ENCODE results near the gene OR10H4. TPM values are rescaled to one million over a fixed set of nuclear protein-coding genes. Genes with fewer than 3 reads are reported as not detected.
A peak's percentile ranks its signal among the peaks of the same experiment; 100 is the strongest.
"Not testable (repeated sequence)": the region's sequence is repeated elsewhere in the genome, so short reads cannot be mapped to it uniquely, and the experiment has no call there.

The OR10H4 gene
- total and polyA plus RNA-seq, 5 experiments from 2014 or later: not detected

DNA sequence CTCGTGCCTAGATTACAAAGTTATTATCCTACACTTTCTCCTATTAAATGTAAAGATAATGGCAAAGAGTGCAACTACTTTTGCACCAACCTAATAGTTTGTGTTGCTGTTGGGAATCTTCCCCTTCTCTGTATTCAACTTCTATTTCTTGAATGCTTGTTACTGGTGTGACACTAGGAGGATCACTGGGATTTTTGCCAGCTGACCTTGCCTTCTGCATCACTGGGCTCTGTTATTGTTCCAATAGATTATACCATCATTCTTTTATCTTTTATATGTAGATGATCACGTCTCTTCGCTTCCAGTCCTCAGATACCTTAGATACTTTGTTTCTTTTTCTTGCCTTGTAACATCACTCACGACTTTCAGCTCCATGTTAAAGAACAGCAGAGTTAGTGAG, 3.5 kb upstream of the OR10H4 start:
- Mint-ChIP-seq H3K36me3 (peaks cover 9 to 17% (median 11%) of the 10 kb centered on the region in 3 donors), H3K27ac (no peak overlapping the region), H3K4me1 (no peaks in the 10 kb centered on the region), H3K9me3 (peaks cover 0 to 32% (median 16%) of the 10 kb centered on the region in 9 donors), H3K4me3 (no peak overlapping the region), H3K27me3 (peaks cover 24 to 39% (median 35%) of the 10 kb centered on the region in 5 donors)
- no peak for DNase-seq
- no peak for ATAC-seq
- POLR2A ChIA-PET: no interaction called here

DNA sequence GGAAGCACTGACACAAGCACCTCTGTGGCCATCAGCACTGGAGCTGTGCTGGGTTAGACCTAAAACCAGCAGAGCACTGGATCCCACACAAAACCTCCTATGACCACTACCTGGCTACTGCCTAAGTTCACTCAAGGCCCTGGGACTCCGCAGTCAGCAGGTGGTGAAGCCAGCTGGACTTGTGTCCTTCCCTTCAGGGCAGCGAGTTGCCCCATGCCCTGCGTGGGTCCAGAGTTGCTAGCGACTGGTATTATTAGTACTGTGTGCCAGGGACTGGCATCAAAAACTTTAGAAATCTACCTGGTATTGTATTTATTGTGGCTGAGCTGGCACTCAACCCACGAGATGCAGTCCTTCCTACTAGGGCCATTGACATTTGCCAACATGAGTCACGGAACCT, 6.0 kb downstream of the OR10H4 start:
- no peak overlapping the region for H3K27ac Mint-ChIP-seq
- peaks cover 43 to 74% (median 57%) of the 10 kb centered on the region in 5 donors for H3K27me3 Mint-ChIP-seq
- H3K36me3 Mint-ChIP-seq: peaks cover 0 to under 1% (median 0%) of the 10 kb centered on the region in 3 donors
- DNase-seq (no peak), ATAC-seq (no peak)
- H3K4me1 Mint-ChIP-seq: peaks cover 0 to 3% (median 0%) of the 10 kb centered on the region in 4 donors
- H3K4me3 Mint-ChIP-seq: no peak overlapping the region
- POLR2A ChIA-PET: no interaction called here
- peaks cover 0 to 3% (median under 1%) of the 10 kb centered on the region in 9 donors for H3K9me3 Mint-ChIP-seq

DNA sequence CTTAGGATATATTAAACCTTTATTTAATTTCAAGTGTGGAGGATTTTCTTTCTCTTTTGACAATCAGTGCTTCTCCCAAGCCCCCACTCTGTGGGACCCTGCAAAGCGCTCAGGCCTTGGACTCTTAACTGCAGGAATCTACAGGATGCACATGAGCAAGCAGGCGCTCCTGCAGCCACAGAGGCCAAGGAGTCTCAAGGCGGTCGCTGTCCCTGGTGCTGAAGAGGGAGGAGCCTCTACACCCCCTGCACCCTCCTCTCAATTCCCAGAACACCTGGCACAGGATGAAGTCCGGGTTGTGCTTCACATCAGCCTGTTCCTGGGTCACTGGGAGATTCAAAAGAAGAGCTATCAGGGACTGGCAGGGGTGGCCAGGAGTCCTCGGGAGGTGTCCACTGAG, 13.5 kb downstream of the OR10H4 start:
- Mint-ChIP-seq H3K9me3 (no peaks in the 10 kb centered on the region), H3K36me3 (no peaks in the 10 kb centered on the region), H3K4me1 (no peaks in the 10 kb centered on the region), H3K27me3 (peaks cover 20 to 63% (median 35%) of the 10 kb centered on the region in 5 donors), H3K27ac (no peak overlapping the region), H3K4me3 (no peak overlapping the region)
- no peak for DNase-seq
- POLR2A ChIA-PET: no interaction called here
- ATAC-seq: no peak

DNA sequence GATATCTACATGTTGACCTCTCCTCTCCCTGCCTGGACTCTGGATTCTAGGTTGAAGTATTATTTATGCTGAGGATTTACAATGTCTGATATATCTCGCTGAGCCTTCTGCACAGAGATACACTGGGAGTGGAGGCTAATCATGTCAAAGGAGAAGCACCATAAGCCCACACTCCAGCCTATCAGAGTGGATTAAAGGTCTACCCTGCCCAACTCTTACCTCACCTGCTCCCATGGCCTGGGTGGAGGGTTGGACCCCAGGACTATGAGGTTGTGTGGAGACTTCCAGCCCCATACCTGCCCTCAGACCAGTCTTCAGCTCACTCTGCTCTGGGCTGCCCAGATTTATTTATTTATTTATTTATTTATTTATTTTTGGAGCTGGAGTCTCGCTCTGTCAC, 15.4 kb downstream of the OR10H4 start:
- DNase-seq: no peak
- no peak for ATAC-seq
- H3K36me3 Mint-ChIP-seq: no peaks in the 10 kb centered on the region
- H3K4me1 Mint-ChIP-seq: no peaks in the 10 kb centered on the region
- H3K9me3 Mint-ChIP-seq: no peaks in the 10 kb centered on the region
- POLR2A ChIA-PET: no interaction called here
- H3K27ac Mint-ChIP-seq: no peak overlapping the region
- peaks cover 16 to 60% (median 29%) of the 10 kb centered on the region in 5 donors for H3K27me3 Mint-ChIP-seq
- H3K4me3 Mint-ChIP-seq: no peak overlapping the region

DNA sequence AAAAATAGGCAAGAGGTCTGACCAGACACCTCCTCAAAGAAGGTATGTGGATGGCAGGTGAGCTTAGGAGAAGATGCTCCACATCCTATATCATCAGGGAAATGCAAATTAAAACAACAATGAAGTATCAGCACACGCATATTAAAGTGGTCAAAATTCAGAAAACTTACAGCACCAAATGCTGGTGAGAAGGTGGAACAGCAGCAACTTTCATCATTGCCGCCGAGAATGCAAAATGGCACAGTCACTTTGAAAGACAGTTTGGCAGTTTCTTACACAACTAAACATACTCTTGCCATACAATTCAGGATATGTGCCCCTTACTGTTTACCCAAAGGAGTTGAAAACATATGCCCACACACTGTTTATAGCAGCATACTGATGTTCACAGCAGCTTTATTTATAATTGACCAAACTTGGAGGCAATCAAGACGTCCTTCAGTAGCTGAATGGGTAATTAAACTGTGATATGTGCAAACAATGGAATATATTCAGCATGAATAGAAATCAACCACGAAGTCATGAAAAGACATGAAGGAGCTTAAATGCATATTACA, 22.5 kb downstream of the OR10H4 start:
- Mint-ChIP-seq H3K9me3 (peaks cover 0 to 12% (median 0%) of the 10 kb centered on the region in 9 donors), H3K4me1 (no peaks in the 10 kb centered on the region), H3K36me3 (peaks cover 0 to 5% (median 2%) of the 10 kb centered on the region in 3 donors), H3K27ac (no peak overlapping the region), H3K4me3 (no peak overlapping the region), H3K27me3 (peaks cover 24 to 43% (median 34%) of the 10 kb centered on the region in 5 donors)
- no peak for DNase-seq
- ATAC-seq: no peak
- POLR2A ChIA-PET: interaction anchor here (0.6 kb wide), 1 partner anchor 145 kb away, joined by 4 read pairs; no protein-coding TSS in a partner anchor

- H3K36me3 Mint-ChIP-seq, ATAC-seq, H3K4me1 Mint-ChIP-seq, POLR2A ChIA-PET, DNase-seq, H3K4me3 Mint-ChIP-seq: not testable (repeated sequence)
- Mint-ChIP-seq H3K27ac (peak overlapping the region in 2 of 10 donors; percentile 20 to 38), H3K9me3 (peaks cover 0 to 12% (median 0%) of the 10 kb centered on the region in 9 donors), H3K27me3 (peaks cover 22 to 45% (median 35%) of the 10 kb centered on the region in 5 donors)
Measured at GRCh38 chr19:15972043-15972442, 23.2 kb downstream of the OR10H4 start.

GRCh38 chr19:15974856-15975255, 26.0 kb downstream of the OR10H4 start:
- Mint-ChIP-seq H3K4me1 (no peaks in the 10 kb centered on the region), H3K4me3 (no peak overlapping the region), H3K36me3 (peaks cover 0 to 5% (median 2%) of the 10 kb centered on the region in 3 donors), H3K27ac (no peak overlapping the region), H3K9me3 (peaks cover 0 to 12% (median 0%) of the 10 kb centered on the region in 9 donors), H3K27me3 (peaks cover 33 to 62% (median 47%) of the 10 kb centered on the region in 5 donors)
- no peak for ATAC-seq
- POLR2A ChIA-PET: interaction anchor here (0.6 kb wide), 1 partner anchor 720 kb away, joined by 4 read pairs; no protein-coding TSS in a partner anchor
- DNase-seq: no peak

DNA sequence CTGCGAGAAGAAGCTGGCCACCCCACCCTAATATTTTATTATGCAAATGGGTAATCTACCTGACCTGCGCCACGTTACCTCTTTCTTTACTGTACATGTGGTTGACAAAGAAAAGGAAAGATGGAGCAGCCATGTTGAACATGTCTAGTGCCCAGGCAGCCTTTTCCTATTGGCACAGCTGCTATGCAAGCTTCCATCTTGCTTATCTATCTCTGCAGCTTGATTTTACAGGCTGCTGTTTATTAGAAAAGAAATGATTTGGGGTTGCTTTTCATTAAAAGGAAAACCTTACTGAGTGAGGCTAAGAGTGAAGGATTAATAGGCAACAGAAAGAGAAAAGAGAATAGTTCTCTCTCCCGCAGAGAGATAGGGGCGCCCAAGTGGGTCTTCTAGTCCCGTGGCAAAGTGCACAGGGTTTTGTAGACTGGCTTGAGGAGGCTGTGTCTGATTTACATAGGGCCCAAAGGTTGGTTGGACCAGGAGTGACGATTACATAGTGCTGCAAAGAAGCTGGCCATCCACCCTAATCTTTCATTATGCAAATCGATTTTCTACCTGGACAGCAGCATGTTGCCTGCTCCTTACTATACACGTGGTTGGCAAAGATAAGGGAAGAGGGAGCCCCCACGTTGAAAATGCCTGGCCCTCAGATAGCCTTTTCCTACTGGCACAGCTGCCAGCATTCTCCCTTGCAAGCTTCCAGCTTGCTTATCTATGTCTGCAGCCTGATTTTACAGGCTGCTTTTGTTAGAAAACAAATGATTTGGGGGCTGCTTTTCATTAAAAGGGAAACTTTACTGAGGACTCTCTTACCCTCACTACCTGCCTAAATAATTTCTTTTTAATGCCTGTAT, 28.3 kb downstream of the OR10H4 start:
- DNase-seq: no peak
- Mint-ChIP-seq H3K9me3 (peaks cover 0 to 25% (median 6%) of the 10 kb centered on the region in 9 donors), H3K27ac (no peak overlapping the region), H3K4me1 (no peaks in the 10 kb centered on the region), H3K27me3 (peaks cover 33 to 52% (median 42%) of the 10 kb centered on the region in 5 donors), H3K4me3 (no peak overlapping the region), H3K36me3 (peaks cover 0 to 5% (median 3%) of the 10 kb centered on the region in 3 donors)
- POLR2A ChIA-PET: no interaction called here
- no peak for ATAC-seq

- Mint-ChIP-seq H3K4me3 (no peak overlapping the region), H3K36me3 (peaks cover 0 to 6% (median 3%) of the 10 kb centered on the region in 3 donors), H3K9me3 (peaks cover 0 to 31% (median 8%) of the 10 kb centered on the region in 9 donors), H3K4me1 (no peaks in the 10 kb centered on the region), H3K27ac (no peak overlapping the region), H3K27me3 (peaks cover 29 to 49% (median 37%) of the 10 kb centered on the region in 5 donors)
- POLR2A ChIA-PET: no interaction called here
- DNase-seq (no peak), ATAC-seq (no peak)
Measured at GRCh38 chr19:15977690-15978089, 28.9 kb downstream of the OR10H4 start.

DNA sequence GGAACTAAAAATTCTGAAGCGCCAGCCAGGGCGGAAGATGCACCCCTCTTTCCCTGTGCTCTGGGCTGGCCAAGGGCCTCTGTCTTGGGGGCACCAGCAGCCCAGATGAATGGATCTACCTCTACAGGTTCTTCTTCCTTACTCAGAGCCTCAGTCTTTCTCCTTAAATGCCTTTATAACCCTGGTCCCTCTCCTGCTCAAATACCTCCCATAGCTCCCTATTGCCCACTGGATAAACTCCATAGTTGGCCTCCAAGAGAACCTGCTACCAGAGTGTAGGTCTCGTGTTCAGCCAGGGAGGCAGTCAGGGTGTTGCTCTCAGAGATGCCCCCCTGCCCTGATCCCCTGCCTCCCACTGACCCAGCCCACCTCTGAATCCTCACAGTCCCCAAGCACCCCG, 30.5 kb downstream of the OR10H4 start:
- Mint-ChIP-seq H3K4me3 (no peak overlapping the region), H3K36me3 (peaks cover 0 to 12% (median 9%) of the 10 kb centered on the region in 3 donors), H3K4me1 (no peaks in the 10 kb centered on the region), H3K9me3 (peaks cover 0 to 38% (median 11%) of the 10 kb centered on the region in 9 donors), H3K27ac (no peak overlapping the region), H3K27me3 (peaks cover 31 to 51% (median 34%) of the 10 kb centered on the region in 5 donors)
- no peak for DNase-seq
- POLR2A ChIA-PET: no interaction called here
- ATAC-seq: no peak

DNA sequence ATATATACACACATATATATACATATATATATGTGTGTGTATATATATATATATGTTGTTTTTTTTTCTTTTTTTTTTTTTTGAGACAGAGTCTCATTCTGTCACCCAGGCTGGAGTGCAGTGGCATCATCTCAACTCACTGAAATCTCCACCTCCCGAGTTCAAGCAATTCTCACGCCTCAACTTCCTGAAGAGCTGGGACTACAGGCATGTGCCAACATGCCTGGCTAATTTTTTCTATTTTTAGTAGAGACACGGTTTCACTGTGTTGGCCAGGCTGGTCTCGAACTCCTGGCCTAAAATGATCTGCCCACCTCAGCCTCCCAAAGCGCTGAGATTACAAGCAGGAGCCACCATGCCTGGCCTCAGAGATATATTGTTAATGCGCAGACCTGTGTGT, 37.0 kb downstream of the OR10H4 start:
- H3K27ac Mint-ChIP-seq, DNase-seq, H3K4me3 Mint-ChIP-seq, POLR2A ChIA-PET, ATAC-seq: not testable (repeated sequence)
- peaks cover 0 to 27% (median 15%) of the 10 kb centered on the region in 9 donors for H3K9me3 Mint-ChIP-seq
- H3K36me3 Mint-ChIP-seq: peaks cover 0 to 11% (median 9%) of the 10 kb centered on the region in 3 donors
- peaks cover 21 to 36% (median 29%) of the 10 kb centered on the region in 5 donors for H3K27me3 Mint-ChIP-seq
- peaks cover 0 to 15% (median 0%) of the 10 kb centered on the region in 4 donors for H3K4me1 Mint-ChIP-seq

GRCh38 chr19:15986701-15987100, 37.9 kb downstream of the OR10H4 start:
- ATAC-seq: no peak
- no peak for DNase-seq
- peaks cover 26 to 44% (median 37%) of the 10 kb centered on the region in 5 donors for H3K27me3 Mint-ChIP-seq
- H3K36me3 Mint-ChIP-seq: peaks cover 0 to 11% (median 7%) of the 10 kb centered on the region in 3 donors
- no peak overlapping the region for H3K27ac Mint-ChIP-seq
- no peak overlapping the region for H3K4me3 Mint-ChIP-seq
- H3K4me1 Mint-ChIP-seq: peaks cover 0 to 15% (median 0%) of the 10 kb centered on the region in 4 donors
- POLR2A ChIA-PET: no interaction called here
- H3K9me3 Mint-ChIP-seq: peaks cover 0 to 20% (median 11%) of the 10 kb centered on the region in 9 donors

GRCh38 chr19:15989889-15990288, 41.1 kb downstream of the OR10H4 start:
- POLR2A ChIA-PET: no interaction called here
- H3K9me3 Mint-ChIP-seq: peaks cover 0 to 14% (median 3%) of the 10 kb centered on the region in 9 donors
- H3K4me1 Mint-ChIP-seq: peaks cover 0 to 15% (median 0%) of the 10 kb centered on the region in 4 donors
- H3K27me3 Mint-ChIP-seq: peaks cover 22 to 51% (median 32%) of the 10 kb centered on the region in 5 donors
- DNase-seq (no peak), ATAC-seq (no peak)
- no peak overlapping the region for H3K4me3 Mint-ChIP-seq
- no peak overlapping the region for H3K27ac Mint-ChIP-seq
- peaks cover 0 to 4% (median 0%) of the 10 kb centered on the region in 3 donors for H3K36me3 Mint-ChIP-seq

All from naive thymus-derived CD8-positive, alpha-beta T cell (primary cell).